ENCODE results near the gene RALGAPB. TPM values are rescaled to one million over a fixed set of nuclear protein-coding genes. Genes with fewer than 3 reads are reported as not detected.

RALGAPB gene
- polyA plus RNA-seq, 1 of the 3 experiments (the other 2 are of a cell fraction) = 10.8 TPM

GRCh38 chr20:38617011-38617829 lies 144.6 kb downstream of the RALGAPB start:
- Histone ChIP-seq H4K20me1 (ENCODE audit: insufficient read depth) (no peaks in the 10 kb centered on the region), H3K36me3 (replicated peaks in 1 of 2; ENCODE audit: control insufficient read depth in 1 of 2, insufficient read depth in 2 of 2, low read length in 1 of 2) (no peaks in the 10 kb centered on the region), H3K27me3 (ENCODE audit: insufficient read depth) (no peaks in the 10 kb centered on the region), H3F3A (replicated peaks; ENCODE audit: insufficient read depth) (no peaks in the 10 kb centered on the region), H3K4me3 (ENCODE audit: low read depth in 2 of 2, low read length in 1 of 2) (no peak overlapping the region), H3K9me3 (no peaks in the 10 kb centered on the region), H3K4me1 (ENCODE audit: control insufficient read depth in 1 of 2, insufficient read depth in 2 of 2, low read depth in 1 of 2, low read length in 1 of 2) (peaks cover 0 to 6% of the 10 kb centered on the region in 2 experiments; a peak in 1 of 4 replicates), H3K9ac (no peak overlapping the region), H3K9me2 (no peaks in the 10 kb centered on the region), H3K4me2 (no peak overlapping the region; the same call in 1 of the 2 replicates), H2AFZ (ENCODE audit: low read depth) (no peak overlapping the region), H3K79me2 (ENCODE audit: insufficient read depth) (no peaks in the 10 kb centered on the region), H3K27ac (ENCODE audit: low read depth in 2 of 2, low read length in 1 of 2) (no peak overlapping the region)
- ChIA-PET CTCF (interaction anchor here (0.6 to 1.9 kb wide), 5 partner anchors 9 to 94 kb away, joined by 3 to 5 read pairs (median 3); no protein-coding TSS in a partner anchor), POLR2A (no interaction called here)
- DNase-seq = no peak
- peak; percentile 43; the same call in 1 of the 2 replicates for TF ChIP-seq FOSL2 (IDR thresholded peaks at IDR 0.05; ENCODE audit: borderline replicate concordance, low read depth)
- TF ChIP-seq RAD21 (IDR thresholded peaks at IDR 0.05; ENCODE audit: low read length) = no peak
- WGBS (ENCODE audit: low lambda C conversion rate) = 60% methylated on average over 11 of the region's 16 CpGs

GRCh38 chr20:38617830-38618196 lies 145.2 kb downstream of the RALGAPB start:
- no peak overlapping the region; the same call in 1 of the 2 replicates for H3K4me2 ChIP-seq
- TF ChIP-seq RFX5 (IDR thresholded peaks at IDR 0.05; ENCODE audit: low read length) (no peak), JUND (IDR thresholded peaks at IDR 0.05) (no peak), MXI1 (IDR thresholded peaks at IDR 0.05; ENCODE audit: low read depth, low read length) (no peak), MAX (IDR thresholded peaks at IDR 0.05; ENCODE audit: low read depth) (no peak), EZH2phosphoT487 (IDR thresholded peaks at IDR 0.05; ENCODE audit: borderline replicate concordance, low read depth) (no peak), TCF12 (IDR thresholded peaks at IDR 0.05) (no peak), IRF3 (IDR thresholded peaks at IDR 0.05; ENCODE audit: low read depth, low read length) (no peak), ELF1 (IDR thresholded peaks at IDR 0.05) (no peak), YY1 (IDR thresholded peaks at IDR 0.05; ENCODE audit: low read depth) (no peak), SMC3 (IDR thresholded peaks at IDR 0.05; ENCODE audit: low read depth, low read length) (no peak), USF1 (IDR thresholded peaks at IDR 0.05; ENCODE audit: borderline replicate concordance, low read depth) (no peak), REST (IDR thresholded peaks at IDR 0.05; ENCODE audit: low read depth, low read length) (no peak), MEF2A (IDR thresholded peaks at IDR 0.05; ENCODE audit: borderline replicate concordance, low read depth) (no peak), ZBTB33 (IDR thresholded peaks at IDR 0.05; ENCODE audit: borderline replicate concordance, low read depth) (no peak)
- H3K36me3 ChIP-seq (replicated peaks in 1 of 2; ENCODE audit: control insufficient read depth in 1 of 2, insufficient read depth in 2 of 2, low read length in 1 of 2) = no peaks in the 10 kb centered on the region
- no peaks in the 10 kb centered on the region for H3K79me2 ChIP-seq (ENCODE audit: insufficient read depth)
- H3K4me3 ChIP-seq (ENCODE audit: low read depth in 2 of 2, low read length in 1 of 2) = no peak overlapping the region
- H3F3A ChIP-seq (replicated peaks; ENCODE audit: insufficient read depth) = no peaks in the 10 kb centered on the region
- no peak overlapping the region for H3K27ac ChIP-seq (ENCODE audit: low read depth in 2 of 2, low read length in 1 of 2)
- ChIA-PET POLR2A (no interaction called here), CTCF (interaction anchor here (0.9 to 1.9 kb wide), 2 partner anchors 8 to 14 kb away, joined by 3 to 5 read pairs; no protein-coding TSS in a partner anchor)
- peaks cover 0 to 6% of the 10 kb centered on the region in 2 experiments; a peak in 1 of 4 replicates for H3K4me1 ChIP-seq (ENCODE audit: control insufficient read depth in 1 of 2, insufficient read depth in 2 of 2, low read depth in 1 of 2, low read length in 1 of 2)
- no peaks in the 10 kb centered on the region for H3K27me3 ChIP-seq (ENCODE audit: insufficient read depth)
- no peak overlapping the region for H3K9ac ChIP-seq
- no peak overlapping the region for H2AFZ ChIP-seq (ENCODE audit: low read depth)
- 91% methylated on average over 4 of the region's 4 CpGs for WGBS (ENCODE audit: low lambda C conversion rate)
- H3K9me3 ChIP-seq = no peaks in the 10 kb centered on the region
- no peaks in the 10 kb centered on the region for H3K9me2 ChIP-seq
- H4K20me1 ChIP-seq (ENCODE audit: insufficient read depth) = no peaks in the 10 kb centered on the region
- DNase-seq = no peak

Measured in SK-N-SH (cell line).